Measurements from ENCODE around the gene CSK. TPM values are rescaled to one million over a fixed set of nuclear protein-coding genes. Genes with fewer than 3 reads are reported as not detected.

Gene CSK
- total RNA-seq, 2 experiments from 2014 or later = 114 to 118 TPM

DNA sequence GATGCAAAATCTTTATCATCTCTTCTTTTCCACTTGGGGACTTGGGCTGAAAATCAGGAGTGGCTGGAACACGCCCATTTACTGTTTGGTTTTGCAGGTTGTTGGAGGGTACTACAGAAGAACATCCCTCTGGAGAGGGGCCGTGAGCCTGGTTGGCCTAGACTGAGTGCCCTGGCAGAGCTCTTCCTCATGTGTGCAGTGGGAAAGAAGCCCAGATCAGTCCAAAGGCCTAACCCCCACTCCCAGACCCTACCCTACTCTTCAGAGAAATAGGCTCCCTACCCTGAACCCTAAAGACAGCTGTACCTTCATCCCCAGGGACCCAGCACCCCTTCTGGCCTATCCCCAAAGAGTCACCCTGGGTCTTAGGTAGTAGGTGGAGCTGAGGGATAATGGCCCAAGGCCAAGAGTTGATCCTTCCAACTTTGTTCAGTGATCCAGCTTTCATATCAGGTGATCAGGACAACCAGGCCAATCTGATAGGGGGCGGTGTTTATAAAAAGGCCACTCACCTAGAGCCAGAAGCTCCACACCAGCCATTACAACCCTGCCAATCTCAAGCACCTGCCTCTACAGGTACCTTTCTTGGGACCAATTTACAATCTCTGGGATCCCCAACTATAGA, 33.4 kb upstream of the CSK start, which contains the start of gene CYP1A2:
CYP1A2 (plus strand) TSS at position 524 of the 625 bp plus-strand sequence. CDS start 894 bp downstream, outside the sequence.
- intact Hi-C loops (cut with DNase I, micrococcal nuclease) = no loop called here
- ChIA-PET POLR2A (interaction anchor here (0.7 kb wide), 1 partner anchor 32 kb away, joined by 3 read pairs; no protein-coding TSS in a partner anchor), CTCF (no interaction called here)
- H3K4me3 ChIP-seq (ENCODE audit: low read length) = no peak within 1 kb of the TSS
- H3K27ac Mint-ChIP-seq = no peak within 1 kb of the TSS
- no peaks in the 10 kb centered on the region for H3K27me3 ChIP-seq (ENCODE audit: control insufficient read depth in 1 of 2, insufficient read depth in 2 of 2, low read length in 2 of 2)
- DNase-seq (no peak), ATAC-seq (ENCODE audit: poor library complexity) (no peak)
- H3K27ac ChIP-seq (ENCODE audit: low read depth in 1 of 2, low read length in 2 of 2) = no peak within 1 kb of the TSS
- TF ChIP-seq CTCF (IDR thresholded peaks at IDR 0.05) = no peak
- no peaks in the 10 kb centered on the region for H3K9me3 Mint-ChIP-seq
- no peaks in the 10 kb centered on the region for H3K4me1 ChIP-seq (ENCODE audit: insufficient read depth, low read length)
- no peaks in the 10 kb centered on the region for H3K4me1 Mint-ChIP-seq (ENCODE audit: low read depth)
- no peaks in the 10 kb centered on the region for H3K27me3 Mint-ChIP-seq
- no peaks in the 10 kb centered on the region for H3K36me3 ChIP-seq (ENCODE audit: insufficient read depth, low read length)
- H3K9me3 ChIP-seq (ENCODE audit: control insufficient read depth in 1 of 2, insufficient read depth in 1 of 2, low read length in 2 of 2) = no peaks in the 10 kb centered on the region
- no peak within 1 kb of the TSS for H3K4me3 Mint-ChIP-seq
- H3K36me3 Mint-ChIP-seq (ENCODE audit: low read depth) = no peaks in the 10 kb centered on the region

DNA sequence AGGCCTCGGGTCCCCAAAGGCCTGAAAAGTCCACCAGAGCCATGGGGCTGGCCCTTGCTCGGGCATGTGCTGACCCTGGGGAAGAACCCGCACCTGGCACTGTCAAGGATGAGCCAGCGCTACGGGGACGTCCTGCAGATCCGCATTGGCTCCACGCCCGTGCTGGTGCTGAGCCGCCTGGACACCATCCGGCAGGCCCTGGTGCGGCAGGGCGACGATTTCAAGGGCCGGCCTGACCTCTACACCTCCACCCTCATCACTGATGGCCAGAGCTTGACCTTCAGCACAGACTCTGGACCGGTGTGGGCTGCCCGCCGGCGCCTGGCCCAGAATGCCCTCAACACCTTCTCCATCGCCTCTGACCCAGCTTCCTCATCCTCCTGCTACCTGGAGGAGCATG, 32.0 kb upstream of the CSK start:
- no peak for TF ChIP-seq CTCF (IDR thresholded peaks at IDR 0.05)
- intact Hi-C loops (cut with DNase I, micrococcal nuclease) = no loop called here
- ChIA-PET CTCF (interaction anchor here (0.8 kb wide), 1 partner anchor 128 kb away, joined by 3 read pairs; no protein-coding TSS in a partner anchor), POLR2A (no interaction called here)
- no peaks in the 10 kb centered on the region for H3K36me3 ChIP-seq (ENCODE audit: insufficient read depth, low read length)
- ATAC-seq (ENCODE audit: poor library complexity) (no peak), DNase-seq (no peak)
- Mint-ChIP-seq H3K4me3 (no peak overlapping the region), H3K36me3 (ENCODE audit: low read depth) (no peaks in the 10 kb centered on the region), H3K9me3 (no peaks in the 10 kb centered on the region), H3K27me3 (no peaks in the 10 kb centered on the region), H3K4me1 (ENCODE audit: low read depth) (no peaks in the 10 kb centered on the region), H3K27ac (no peak overlapping the region)
- no peaks in the 10 kb centered on the region for H3K9me3 ChIP-seq (ENCODE audit: control insufficient read depth in 1 of 2, insufficient read depth in 1 of 2, low read length in 2 of 2)
- no peaks in the 10 kb centered on the region for H3K4me1 ChIP-seq (ENCODE audit: insufficient read depth, low read length)
- H3K4me3 ChIP-seq (ENCODE audit: low read length) = no peak overlapping the region
- no peak overlapping the region for H3K27ac ChIP-seq (ENCODE audit: low read depth in 1 of 2, low read length in 2 of 2)
- no peaks in the 10 kb centered on the region for H3K27me3 ChIP-seq (ENCODE audit: control insufficient read depth in 1 of 2, insufficient read depth in 2 of 2, low read length in 2 of 2)

DNA sequence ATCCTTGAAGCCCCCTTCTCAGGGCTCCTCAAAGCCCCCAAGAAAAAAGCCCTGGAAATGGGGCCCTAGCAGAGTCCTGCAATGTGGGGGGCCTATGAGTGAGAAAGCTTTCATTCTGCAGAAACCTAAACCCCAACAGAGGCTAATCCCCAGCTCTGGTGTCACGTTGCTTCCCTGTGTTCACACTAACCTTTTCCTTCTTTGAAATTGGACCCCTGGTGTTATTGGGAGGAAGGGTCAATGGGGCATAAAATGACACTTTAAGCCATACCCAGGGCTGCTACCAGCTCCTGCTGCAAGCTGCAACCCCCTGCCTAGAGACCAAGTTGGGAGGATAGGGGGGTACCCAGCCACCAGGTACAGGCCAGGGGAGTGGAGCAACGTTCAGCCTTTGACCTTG, 31.1 kb upstream of the CSK start:
- CTCF ChIA-PET = interaction anchor here (0.8 kb wide), 1 partner anchor 129 kb away, joined by 3 read pairs; no protein-coding TSS in a partner anchor
- no peaks in the 10 kb centered on the region for H3K27me3 ChIP-seq (ENCODE audit: control insufficient read depth in 1 of 2, insufficient read depth in 2 of 2, low read length in 2 of 2)

More for the DNA sequence above, 31.1 kb upstream of the CSK start:
- no peak for TF ChIP-seq CTCF (IDR thresholded peaks at IDR 0.05)
- no peaks in the 10 kb centered on the region for H3K9me3 ChIP-seq (ENCODE audit: control insufficient read depth in 1 of 2, insufficient read depth in 1 of 2, low read length in 2 of 2)
- H3K36me3 ChIP-seq (ENCODE audit: insufficient read depth, low read length) = no peaks in the 10 kb centered on the region
- POLR2A ChIA-PET = no interaction called here
- Mint-ChIP-seq H3K27ac (no peak overlapping the region), H3K36me3 (ENCODE audit: low read depth) (no peaks in the 10 kb centered on the region), H3K9me3 (no peaks in the 10 kb centered on the region), H3K4me3 (no peak overlapping the region), H3K27me3 (no peaks in the 10 kb centered on the region), H3K4me1 (ENCODE audit: low read depth) (no peaks in the 10 kb centered on the region)
- no peaks in the 10 kb centered on the region for H3K4me1 ChIP-seq (ENCODE audit: insufficient read depth, low read length)
- ATAC-seq (ENCODE audit: poor library complexity) (no peak), DNase-seq (no peak)
- H3K27ac ChIP-seq (ENCODE audit: low read depth in 1 of 2, low read length in 2 of 2) = no peak overlapping the region
- intact Hi-C loops (cut with DNase I, micrococcal nuclease) = no loop called here
- no peak overlapping the region for H3K4me3 ChIP-seq (ENCODE audit: low read length)

Measured in CD4-positive, alpha-beta T cell (primary cell).